Endothelial cell of umbilical vein (primary cell): Measurements from ENCODE around the gene SPATA18. TPM values are rescaled to one million over a fixed set of nuclear protein-coding genes. Genes with fewer than 3 reads are reported as not detected.

ENCODE experiments used
- BruUV-seq: library from RNA; stranded (reverse); fragments of 400-500 nt; replicated peaks from 2 replicates; lab custom pipeline; 2021; lab: Mats Ljungman, UMichigan
- CTCF ChIA-PET: fragments of 300-600, 350-600 bp; sonication (Branson Sonifier 250); formaldehyde crosslinking; loops from one replicate; lab custom pipeline; 2021; ENCODE audit warnings: antibody characterized with exemption, inconsistent platforms; lab: Charles Lee
- POLR2A ChIA-PET: fragments of 300-600, 350-600 bp; sonication (Branson Sonifier 250); formaldehyde crosslinking; loops from one replicate; lab custom pipeline; 2021; ENCODE audit warnings: antibody characterized with exemption, inconsistent platforms; lab: Charles Lee
- DNase-seq: peaks from one replicate; pipeline ENCODE4 v3.0.0-alpha.2; 2011; ENCODE audit warnings: low read depth, low spot score
- FAIRE-seq: peaks from 2 replicates; lab custom pipeline; 2011; peaks lifted over from hg19 to GRCh38; lab: Jason Lieb, UNC
- H2AFZ ChIP-seq: 2 replicates; pipeline ENCODE4 v1.6.0; 2012; ENCODE audit warnings: low read depth, low read length, control low read depth, inconsistent platforms
- H3K27ac ChIP-seq: 2 replicates; pipeline ENCODE4 v1.5.1; 2011; ENCODE audit warnings: low read depth, mild to moderate bottlenecking, control low read depth, low read length, moderate library complexity; ENCODE audit not compliant: insufficient read depth
- H3K27me3 ChIP-seq, 2 experiments: 2 replicates each; pipeline versions ENCODE4 v1.6.0 to v1.6.1; 2011; ENCODE audit warnings: low read length in 2 of 2, mixed read lengths in 1 of 2; ENCODE audit not compliant: control insufficient read depth in 2 of 2, insufficient read depth in 2 of 2
- H3K36me3 ChIP-seq, 2 experiments: 2 replicates in 1 of 2; 3 replicates in 1 of 2; pipeline ENCODE4 v1.5.1; 2011; ENCODE audit warnings: low read length in 2 of 2, mild to moderate bottlenecking in 1 of 2, moderate library complexity in 1 of 2; ENCODE audit not compliant: control insufficient read depth in 2 of 2, insufficient read depth in 2 of 2; ENCODE audit errors: extremely low read depth in 1 of 2
- H3K4me1 ChIP-seq: 3 replicates; pipeline ENCODE4 v1.5.1; 2011; ENCODE audit warnings: mild to moderate bottlenecking, low read length; ENCODE audit not compliant: control insufficient read depth, insufficient read depth; ENCODE audit errors: extremely low read depth
- H3K4me2 ChIP-seq: 2 replicates; pipeline ENCODE4 v1.6.1; 2011; ENCODE audit warnings: low read length, control low read depth, mixed read lengths; ENCODE audit not compliant: insufficient read depth
- H3K4me3 ChIP-seq, 3 experiments: fragments of 200-600 bp in 1 of 3; sonication (generic), shearing (Covaris generic) in 1 of 3; replicated peaks in 1 of 3; 2 replicates each; pipeline ENCODE4 v1.5.1; 2011 to 2016; ENCODE audit warnings: control low read depth in 3 of 3, low read length in 3 of 3, mild to moderate bottlenecking in 2 of 3, inconsistent platforms in 1 of 3, low read depth in 1 of 3, moderate library complexity in 1 of 3; ENCODE audit not compliant: insufficient read depth in 1 of 3
- H3K79me2 ChIP-seq: 2 replicates; pipeline ENCODE4 v1.6.0; 2012; ENCODE audit warnings: low read length, inconsistent platforms; ENCODE audit not compliant: control insufficient read depth, insufficient read depth
- H3K9ac ChIP-seq: replicated peaks from 2 replicates; pipeline ENCODE3; 2011; ENCODE audit warnings: low read length, control low read depth; ENCODE audit not compliant: insufficient read depth; ENCODE audit errors: extremely low read depth
- H3K9me1 ChIP-seq: replicated peaks from 3 replicates; pipeline ENCODE4 v1.6.0; 2011; ENCODE audit warnings: mild to moderate bottlenecking, low read length; ENCODE audit not compliant: control insufficient read depth, insufficient read depth; ENCODE audit errors: extremely low read depth
- H3K9me3 ChIP-seq: replicated peaks from 2 replicates; pipeline ENCODE4 v1.5.1; 2012; ENCODE audit warnings: low read length, inconsistent platforms; ENCODE audit not compliant: control insufficient read depth, insufficient read depth
- H4K20me1 ChIP-seq: replicated peaks from 2 replicates; pipeline ENCODE3; 2011; ENCODE audit warnings: mild to moderate bottlenecking, low read length; ENCODE audit not compliant: control insufficient read depth, insufficient read depth; ENCODE audit errors: extremely low read depth
- CTCF ChIP-seq, 2 donors: IDR thresholded peaks; 1 replicate in 1 of 2; 2 replicates in 1 of 2; pipeline ENCODE4 v1.5.1; 2011; ENCODE audit warnings: low read length in 2 of 2, mild to moderate bottlenecking in 2 of 2, moderate library complexity in 2 of 2, control low read depth in 1 of 2, inconsistent platforms in 1 of 2, low read depth in 1 of 2; ENCODE audit not compliant: insufficient read depth in 1 of 2; ENCODE audit errors: extremely low read depth in 1 of 2
- EZH2 ChIP-seq: IDR thresholded peaks from 2 replicates; pipeline ENCODE4 v1.6.1; 2012; ENCODE audit warnings: borderline replicate concordance, low read depth, mild to moderate bottlenecking, moderate library complexity, low read length, inconsistent platforms; ENCODE audit not compliant: severe bottlenecking
- FOS ChIP-seq: IDR thresholded peaks from 2 replicates; pipeline ENCODE4 v1.6.1; 2011; ENCODE audit warnings: mild to moderate bottlenecking, low read length, moderate library complexity, borderline replicate concordance; ENCODE audit not compliant: insufficient read depth
- GATA2 ChIP-seq: IDR thresholded peaks from 2 replicates; pipeline ENCODE4 v1.7.0; 2011; ENCODE audit warnings: low read depth, mild to moderate bottlenecking, moderate library complexity, mixed read lengths, low read length; ENCODE audit not compliant: insufficient read length, insufficient read depth
- JUN ChIP-seq: IDR thresholded peaks from 2 replicates; pipeline ENCODE4 v1.6.1; 2011; ENCODE audit warnings: borderline replicate concordance, low read depth; ENCODE audit not compliant: insufficient read length, insufficient read depth
- MAX ChIP-seq: IDR thresholded peaks from 2 replicates; pipeline ENCODE4 v1.6.1; 2011; ENCODE audit not compliant: insufficient read depth, insufficient read length
- MYC ChIP-seq: IDR thresholded peaks from one replicate; pipeline ENCODE4 v1.6.1; 2011; ENCODE audit warnings: mild to moderate bottlenecking, low read depth, low read length
- POLR2A ChIP-seq: IDR thresholded peaks from 2 replicates; pipeline ENCODE4 v1.6.1; 2012; ENCODE audit warnings: low read depth, mild to moderate bottlenecking, control low read depth, low read length
- POLR2AphosphoS5 ChIP-seq: IDR thresholded peaks from 2 replicates; pipeline ENCODE4 v1.6.1; 2012; ENCODE audit warnings: low read depth, mild to moderate bottlenecking, control low read depth, low read length, moderate library complexity; ENCODE audit not compliant: insufficient read depth
- dilution Hi-C: fragments of 300-500 bp; cut with MboI; formaldehyde crosslinking; loops from one replicate; pipeline ENCODE4 v1.15.0; 2019; ENCODE audit warnings: low sequenced_read_pairs; ENCODE audit not compliant: extremely low pct_ligation_motif_present
- intact Hi-C: fragments of 100-400 bp; cut with micrococcal nuclease; formaldehyde crosslinking; loops from one replicate; pipeline ENCODE4 v1.10.0; 2022
- polyA plus RNA-seq, 4 experiments: library from polyadenylated mRNA; depleted of rRNA in 3 of 4; stranded (reverse) in 3 of 4; unstranded in 1 of 4; fragments of >200 nt; gene quantifications; 2 replicates each; pipeline versions ENCODE4 v1.2.1 to v1.2.3, GENCODE V29; 2011 to 2012; ENCODE audit warnings: missing spikeins in 1 of 4
- total RNA-seq: library from RNA; stranded (reverse); gene quantifications from 2 replicates; pipeline ENCODE4 v1.2.3, GENCODE V29; 2021

The SPATA18 gene
- total and polyA plus RNA-seq, 2 donors (not counting 3 experiments of a cell fraction or from before 2014, with no cell fraction given), result 2.7 to 4.6 TPM

GRCh38 chr4:52093466-52093865 is 42.4 kb downstream of the SPATA18 start:
- no peaks in the 10 kb centered on the region for H3K79me2 ChIP-seq
- BruUV-seq, result no TSS peak
- H3K9me1 ChIP-seq, result no peaks in the 10 kb centered on the region
- CTCF ChIA-PET, result no interaction called here
- no peak overlapping the region for H3K27ac ChIP-seq
- no peak for FAIRE-seq
- DNase-seq, result no peak
- intact Hi-C loops, result no loop called here
- H3K9me3 ChIP-seq, result no peaks in the 10 kb centered on the region
- no peaks in the 10 kb centered on the region for H4K20me1 ChIP-seq
- H3K4me1 ChIP-seq, result no peaks in the 10 kb centered on the region
- H2AFZ ChIP-seq, result no peak overlapping the region
- POLR2A ChIA-PET, result no interaction called here
- no peak for TF ChIP-seq CTCF (IDR thresholded peaks at IDR 0.05; ENCODE audit: extremely low read depth in 1 of 2, insufficient read depth in 1 of 2, low read depth in 1 of 2, low read length in 2 of 2)
- no peak for TF ChIP-seq MYC
- no peak for TF ChIP-seq MAX
- no peak for TF ChIP-seq FOS
- no peak for TF ChIP-seq JUN
- no peak for TF ChIP-seq GATA2
- no peak for TF ChIP-seq EZH2
- no peak for TF ChIP-seq POLR2AphosphoS5
- no peak for TF ChIP-seq POLR2A
- no peaks in the 10 kb centered on the region for H3K36me3 ChIP-seq
- no peak overlapping the region for H3K9ac ChIP-seq
- dilution Hi-C loops, result no loop called here
- no peak overlapping the region for H3K4me2 ChIP-seq
- no peak overlapping the region for H3K4me3 ChIP-seq
- H3K27me3 ChIP-seq, result no peaks in the 10 kb centered on the region
